Psoas muscle (tissue), 8 donors: ENCODE results near the gene IL22. TPM values are rescaled to one million over a fixed set of nuclear protein-coding genes. Genes with fewer than 3 reads are reported as not detected.

ENCODE experiments used
- ATAC-seq, 4 donors: fragments of 200-7000 bp; cut with Tn5 transposase; one replicate each; pipeline ENCODE4 v1.9.1; 2020; ENCODE audit warnings: moderate library complexity in 3 of 4, mild to moderate bottlenecking in 2 of 4
- DNase-seq, 2 donors: peaks; one replicate each; pipeline ENCODE4 v3.0.0-alpha.2; 2020
- H3K27ac ChIP-seq: fragments of 200-600 bp; one replicate; pipeline ENCODE4 v1.8.0; 2022
- H3K27me3 ChIP-seq, 3 donors: fragments of 200-600 bp in 1 of 3; one replicate each; pipeline versions ENCODE4 v1.6.1 to v1.8.0; 2013 to 2022; ENCODE audit warnings: low read length in 2 of 3, mild to moderate bottlenecking in 2 of 3, moderate library complexity in 1 of 3; ENCODE audit not compliant: insufficient read depth in 3 of 3
- H3K36me3 ChIP-seq, 2 donors: fragments of 200-600 bp in 1 of 2; one replicate each; pipeline versions ENCODE4 v1.6.1 to v1.8.0; 2013 to 2022; ENCODE audit warnings: low read depth in 1 of 2, mild to moderate bottlenecking in 1 of 2, moderate library complexity in 1 of 2; ENCODE audit not compliant: insufficient read depth in 1 of 2
- H3K4me1 ChIP-seq: fragments of 200-600 bp; one replicate; pipeline ENCODE4 v1.8.0; 2022
- H3K4me3 ChIP-seq: fragments of 200-600 bp; one replicate; pipeline ENCODE4 v1.8.0; 2022; ENCODE audit warnings: mild to moderate bottlenecking
- H3K9me3 ChIP-seq: fragments of 200-600 bp; one replicate; pipeline ENCODE4 v1.8.0; 2022
- CTCF ChIP-seq: fragments of 200-600 bp; IDR thresholded peaks from one replicate; pipeline ENCODE4 v1.8.0; 2022; ENCODE audit warnings: antibody characterized with exemption
- WGBS, 3 donors: extraction: QIAGEN DNeasy Blood & Tissue Kit; methylation state at CpG; one replicate each; pipeline versions ENCODE4 v1.1.6 to v1.1.7; 2013; 5-methylcytosine and 5-hydroxymethylcytosine counted together
- intact Hi-C, 2 donors: fragments of 100-400 bp; cut with DNase I; formaldehyde crosslinking; loops; one replicate each; pipeline versions ENCODE4 v1.11.0 to v1.14.2; 2022
- polyA plus RNA-seq, 3 donors: library from polyadenylated mRNA; stranded (reverse); fragments of 200-250 nt; gene quantifications; one replicate each; pipeline ENCODE4 v1.2.3, GENCODE V29; 2013
- total RNA-seq, 4 donors: library from RNA; stranded (reverse); fragmentation: NEBNext Ultra II Directional in 2 of 4; extraction: Animal tissue kit (Norgen Biotek cat#: 25700) in 2 of 4; gene quantifications; one replicate each; pipeline versions ENCODE4 v1.2.1 to v1.2.4, GENCODE V29; 2021 to 2023
- donor health status: healthy with polysubstance abuse.
- donor health status: DM: no; HTN: no; CAD: no; lungs with moderate emphysema.
- donor health status: Bipolar disorder and iron deficiency.
- donor health status: healthy.
- donor health status: DM: yes; HTN: yes; CAD: no.
- donor health status: DM: no; HTN: no; CAD: no.
- donor health status: DM: no; HTN: no; CAD: no.
- donor health status: DM: yes; HTN: yes; CAD: no.

IL22 gene
- total and polyA plus RNA-seq, 7 donors = not detected

- no peaks in the 10 kb centered on the region for H3K9me3 ChIP-seq
- no peak overlapping the region for H3K27ac ChIP-seq
- no peak for TF ChIP-seq CTCF
- ATAC-seq (no peak), DNase-seq (no peak)
- H3K4me1 ChIP-seq = no peaks in the 10 kb centered on the region
- no peak overlapping the region for H3K4me3 ChIP-seq
- no peaks in the 10 kb centered on the region for H3K36me3 ChIP-seq
- WGBS, 3 donors = 72 to 82% (median 77%) methylated on average over 12 of the region's 12 CpGs
- intact Hi-C loops = no loop called here
- no peaks in the 10 kb centered on the region for H3K27me3 ChIP-seq
Observed at GRCh38 chr12:68198507-68199086, 54.8 kb downstream of the IL22 start.

Other genes starting within 250 kb of the IL22 start
- gene IFNG, start 93.9 kb downstream of the IL22 start, total RNA-seq = not detected
- gene IFNG, start 93.9 kb downstream of the IL22 start, polyA plus RNA-seq = not detected
- gene IL26, start 27.8 kb downstream of the IL22 start, total RNA-seq = not detected
- not detected for gene IL26, start 27.8 kb downstream of the IL22 start, polyA plus RNA-seq
- gene MDM1, start 78.8 kb upstream of the IL22 start, total RNA-seq = 1 to 10 TPM; 1.7 to 3.5 (median 2.8) TPM
- 1 to 10 TPM; 3.6 to 9.8 (median 3.6) TPM for gene MDM1, start 78.8 kb upstream of the IL22 start, polyA plus RNA-seq